ENCODE data around the gene PALLD.

PALLD gene

DNA sequence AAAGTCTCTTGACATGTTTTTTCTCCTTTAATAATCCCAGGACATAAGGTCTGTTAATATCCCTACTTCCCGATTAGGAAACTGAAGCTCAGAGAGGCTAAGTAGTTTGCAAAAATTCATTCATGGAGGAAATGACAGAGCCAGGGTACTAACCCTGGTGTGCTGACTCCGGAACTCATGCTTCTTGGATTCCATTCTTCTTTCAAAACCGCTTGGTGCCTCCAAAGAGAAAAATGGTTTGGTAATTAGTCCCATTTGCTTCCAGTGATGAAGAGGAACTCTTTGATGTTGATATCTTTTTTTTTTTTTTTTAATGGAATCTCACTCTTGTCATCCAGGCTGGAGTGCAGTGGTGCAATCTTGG lies 146.9 kb downstream of the PALLD start:
- Histone ChIP-seq H3K9me3 (ENCODE audit: severe bottlenecking) (no peaks in the 10 kb centered on the region), H3K27ac (no peak overlapping the region), H3K27me3 (ENCODE audit: insufficient read depth, low read depth, severe bottlenecking) (no peaks in the 10 kb centered on the region), H3K4me3 (ENCODE audit: low read depth, low read length) (no peak overlapping the region), H3K36me3 (no peaks in the 10 kb centered on the region)
- TF ChIP-seq CTCF (IDR thresholded peaks at IDR 0.05; ENCODE audit: low read depth, low read length), result no peak
- no peak for DNase-seq

- no peaks in the 10 kb centered on the region for H3K27me3 ChIP-seq (ENCODE audit: insufficient read depth, low read depth, severe bottlenecking)
- DNase-seq, result peak; percentile 25
- no peak overlapping the region for H3K4me3 ChIP-seq (ENCODE audit: low read depth, low read length)
- H3K27ac ChIP-seq, result 0 out of 2 replicates have a peak overlapping the region, but pooled peaks have one; percentile 15
- TF ChIP-seq CTCF (IDR thresholded peaks at IDR 0.05; ENCODE audit: low read depth, low read length), result peak; percentile 16; the same call in 1 of the 2 replicates
- no peaks in the 10 kb centered on the region for H3K36me3 ChIP-seq
- no peaks in the 10 kb centered on the region for H3K9me3 ChIP-seq (ENCODE audit: severe bottlenecking)
Measured at GRCh38 chr4:168646001-168646768, 149.3 kb downstream of the PALLD start.

GRCh38 chr4:168647646-168648375 lies 151.0 kb downstream of the PALLD start:
- no peaks in the 10 kb centered on the region for H3K27me3 ChIP-seq (ENCODE audit: insufficient read depth, low read depth, severe bottlenecking)
- H3K4me3 ChIP-seq (ENCODE audit: low read depth, low read length), result no peak overlapping the region
- no peak overlapping the region for H3K27ac ChIP-seq
- H3K9me3 ChIP-seq (ENCODE audit: severe bottlenecking), result no peaks in the 10 kb centered on the region
- H3K36me3 ChIP-seq, result no peaks in the 10 kb centered on the region
- DNase-seq, result no peak
- no peak for TF ChIP-seq CTCF (IDR thresholded peaks at IDR 0.05; ENCODE audit: low read depth, low read length)

- Histone ChIP-seq H3K4me3 (ENCODE audit: low read depth, low read length) (no peak overlapping the region), H3K27ac (no peak overlapping the region), H3K9me3 (ENCODE audit: severe bottlenecking) (no peaks in the 10 kb centered on the region), H3K36me3 (no peaks in the 10 kb centered on the region), H3K27me3 (ENCODE audit: insufficient read depth, low read depth, severe bottlenecking) (no peaks in the 10 kb centered on the region)
- DNase-seq, result no peak
- no peak for TF ChIP-seq CTCF (IDR thresholded peaks at IDR 0.05; ENCODE audit: low read depth, low read length)
Measured at GRCh38 chr4:168648494-168648893, 151.6 kb downstream of the PALLD start.

- Histone ChIP-seq H3K27ac (no peak overlapping the region), H3K36me3 (no peaks in the 10 kb centered on the region), H3K9me3 (ENCODE audit: severe bottlenecking) (no peaks in the 10 kb centered on the region), H3K27me3 (ENCODE audit: insufficient read depth, low read depth, severe bottlenecking) (no peaks in the 10 kb centered on the region), H3K4me3 (ENCODE audit: low read depth, low read length) (no peak overlapping the region)
- TF ChIP-seq CTCF (IDR thresholded peaks at IDR 0.05; ENCODE audit: low read depth, low read length), result no peak
- DNase-seq, result no peak
Measured at GRCh38 chr4:168648929-168649328, 152.1 kb downstream of the PALLD start.

Measured in WERI-Rb-1 (cell line).